ENCODE data around the gene RPS6KA4.

The RPS6KA4 gene

GRCh38 chr11:64334764-64335735 is 23.9 kb upstream of the RPS6KA4 start:
- in situ Hi-C loops (cut with HindIII; ENCODE audit: low pct_ligation_motif_present, low sequenced_read_pairs) = no loop called here
- Histone ChIP-seq H3K4me3 (ENCODE audit: low read depth, low read length) (no peak overlapping the region), H3K27me3 (replicated peaks) (no peaks in the 10 kb centered on the region), H3K36me3 (replicated peaks) (no peaks in the 10 kb centered on the region), H3K27ac (no peak overlapping the region)
- TF ChIP-seq, protein P1, sequence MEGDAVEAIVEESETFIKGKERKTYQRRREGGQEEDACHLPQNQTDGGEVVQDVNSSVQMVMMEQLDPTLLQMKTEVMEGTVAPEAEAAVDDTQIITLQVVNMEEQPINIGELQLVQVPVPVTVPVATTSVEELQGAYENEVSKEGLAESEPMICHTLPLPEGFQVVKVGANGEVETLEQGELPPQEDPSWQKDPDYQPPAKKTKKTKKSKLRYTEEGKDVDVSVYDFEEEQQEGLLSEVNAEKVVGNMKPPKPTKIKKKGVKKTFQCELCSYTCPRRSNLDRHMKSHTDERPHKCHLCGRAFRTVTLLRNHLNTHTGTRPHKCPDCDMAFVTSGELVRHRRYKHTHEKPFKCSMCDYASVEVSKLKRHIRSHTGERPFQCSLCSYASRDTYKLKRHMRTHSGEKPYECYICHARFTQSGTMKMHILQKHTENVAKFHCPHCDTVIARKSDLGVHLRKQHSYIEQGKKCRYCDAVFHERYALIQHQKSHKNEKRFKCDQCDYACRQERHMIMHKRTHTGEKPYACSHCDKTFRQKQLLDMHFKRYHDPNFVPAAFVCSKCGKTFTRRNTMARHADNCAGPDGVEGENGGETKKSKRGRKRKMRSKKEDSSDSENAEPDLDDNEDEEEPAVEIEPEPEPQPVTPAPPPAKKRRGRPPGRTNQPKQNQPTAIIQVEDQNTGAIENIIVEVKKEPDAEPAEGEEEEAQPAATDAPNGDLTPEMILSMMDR (IDR thresholded peaks at IDR 0.05; ENCODE audit: low read depth, low read length, missing control alignments) = no peak
- peak; percentile 92 for DNase-seq

DNA sequence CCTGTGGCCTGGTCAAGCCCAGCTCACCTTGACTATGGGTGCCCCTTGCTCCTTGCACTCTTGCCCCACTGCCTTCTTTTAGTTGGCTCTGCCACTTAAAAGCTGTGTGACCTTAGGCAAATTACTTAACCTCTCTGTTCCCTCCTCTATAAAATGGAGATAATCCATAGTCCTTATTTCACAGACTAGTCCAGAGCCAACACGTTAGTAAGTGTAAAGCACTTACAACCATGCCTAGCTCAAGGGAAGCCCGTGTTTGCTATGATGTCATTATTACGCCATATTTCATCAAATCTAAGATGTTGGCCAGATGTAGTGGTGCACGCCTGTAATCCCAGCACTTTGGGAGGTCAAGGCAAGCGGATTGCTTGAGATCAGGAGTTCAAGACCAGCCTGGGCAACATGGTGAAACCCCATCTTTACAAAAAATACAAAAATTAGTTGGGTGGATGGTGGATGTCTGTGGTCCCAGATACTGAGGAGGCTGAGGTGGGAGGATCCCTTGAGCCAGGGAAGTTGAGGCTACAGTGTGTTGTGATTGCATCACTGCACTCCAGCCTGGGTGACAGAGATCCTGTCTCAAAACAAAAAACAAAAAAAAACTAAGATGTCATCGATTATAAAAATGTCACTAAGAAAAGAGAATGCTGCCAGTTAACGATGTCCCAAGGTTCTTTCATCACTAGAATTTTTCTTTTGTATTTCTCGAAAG is 21.3 kb upstream of the RPS6KA4 start:
- Histone ChIP-seq H3K27me3 (replicated peaks) (no peaks in the 10 kb centered on the region), H3K27ac (no peak overlapping the region), H3K4me3 (ENCODE audit: low read depth, low read length) (no peak overlapping the region), H3K36me3 (replicated peaks) (no peaks in the 10 kb centered on the region)
- TF ChIP-seq, protein P1 (IDR thresholded peaks at IDR 0.05; ENCODE audit: low read depth, low read length, missing control alignments) = no peak
- no peak for DNase-seq
- in situ Hi-C loops (cut with HindIII; ENCODE audit: low pct_ligation_motif_present, low sequenced_read_pairs) = no loop called here

GRCh38 chr11:64338716-64339115 is 20.2 kb upstream of the RPS6KA4 start:
- in situ Hi-C loops (cut with HindIII; ENCODE audit: low pct_ligation_motif_present, low sequenced_read_pairs) = no loop called here
- DNase-seq = no peak
- TF ChIP-seq, protein P1 (IDR thresholded peaks at IDR 0.05; ENCODE audit: low read depth, low read length, missing control alignments) = no peak
- Histone ChIP-seq H3K36me3 (replicated peaks) (no peaks in the 10 kb centered on the region), H3K27ac (no peak overlapping the region), H3K27me3 (replicated peaks) (no peaks in the 10 kb centered on the region), H3K4me3 (ENCODE audit: low read depth, low read length) (no peak overlapping the region)

GRCh38 chr11:64339286-64339685 is 19.7 kb upstream of the RPS6KA4 start:
- TF ChIP-seq, protein P1 (IDR thresholded peaks at IDR 0.05; ENCODE audit: low read depth, low read length, missing control alignments) = no peak
- no peaks in the 10 kb centered on the region for H3K27me3 ChIP-seq (replicated peaks)
- no peak for DNase-seq
- H3K27ac ChIP-seq = no peak overlapping the region
- no peak overlapping the region for H3K4me3 ChIP-seq (ENCODE audit: low read depth, low read length)
- in situ Hi-C loops (cut with HindIII; ENCODE audit: low pct_ligation_motif_present, low sequenced_read_pairs) = no loop called here
- H3K36me3 ChIP-seq (replicated peaks) = no peaks in the 10 kb centered on the region

DNA sequence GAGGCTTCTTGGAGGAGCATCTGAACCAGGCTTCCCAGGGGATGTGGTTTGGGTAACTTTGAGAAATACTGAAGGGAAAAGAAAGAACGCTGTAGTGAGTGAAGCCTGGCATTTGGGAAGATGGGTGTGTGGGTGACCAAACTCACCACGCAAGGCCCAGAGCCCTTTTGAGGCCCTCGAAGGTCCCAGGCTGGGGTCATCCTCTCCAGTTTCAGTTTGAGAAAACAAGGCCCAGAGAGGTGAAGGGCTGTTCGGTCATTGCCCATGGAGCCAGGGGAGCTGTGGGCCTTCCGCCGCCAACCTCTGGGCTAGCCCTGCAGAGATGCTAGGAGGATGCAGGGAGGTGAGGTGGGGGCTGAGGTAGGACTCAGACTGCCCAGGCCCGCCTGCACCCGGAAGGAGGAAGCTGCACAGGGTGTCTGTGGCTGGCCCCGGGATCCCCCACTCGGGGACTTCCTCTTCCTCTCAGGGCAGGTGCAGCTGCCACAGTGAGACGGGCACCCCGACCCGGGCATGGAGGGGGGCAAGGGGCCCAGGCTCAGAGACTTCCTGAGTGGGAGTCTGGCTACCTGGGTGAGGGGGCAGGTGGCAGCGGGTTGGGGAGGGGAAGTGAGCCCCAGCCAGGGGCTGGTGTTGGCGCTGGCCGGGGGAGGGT is 19.1 kb upstream of the RPS6KA4 start, which contains the start of gene CCDC88B:
Gene CCDC88B, plus strand, starts transcription at position 451 of the 655 bp plus-strand sequence. Its CDS starts 63 bp downstream, at position 514.
- DNase-seq = no peak
- no peaks in the 10 kb centered on the region for H3K36me3 ChIP-seq (replicated peaks)
- H3K4me3 ChIP-seq (ENCODE audit: low read depth, low read length) = no peak within 1 kb of the TSS
- no peaks in the 10 kb centered on the region for H3K27me3 ChIP-seq (replicated peaks)
- no peak within 1 kb of the TSS for H3K27ac ChIP-seq
- TF ChIP-seq, protein P1 (IDR thresholded peaks at IDR 0.05; ENCODE audit: low read depth, low read length, missing control alignments) = no peak
- in situ Hi-C loops (cut with HindIII; ENCODE audit: low pct_ligation_motif_present, low sequenced_read_pairs) = no loop called here
